Lower leg skin (tissue), 3 donors: ENCODE data around the gene DCAF11.

Experiments
- CTCF ChIP-seq, 3 donors: fragments of 450-650 bp; IDR thresholded peaks; one replicate each; pipeline ENCODE4 v1.5.1; 2016; ENCODE audit warnings: antibody characterized with exemption in 3 of 3, mild to moderate bottlenecking in 3 of 3, moderate library complexity in 2 of 3
- POLR2A ChIP-seq, 2 donors: fragments of 450-650 bp; IDR thresholded peaks; one replicate each; pipeline ENCODE4 v1.6.1; 2016 to 2017; ENCODE audit warnings: antibody characterized with exemption in 2 of 2, mild to moderate bottlenecking in 1 of 2, moderate library complexity in 1 of 2

- TF ChIP-seq CTCF (IDR thresholded peaks at IDR 0.05) (no peak), POLR2A (IDR thresholded peaks at IDR 0.05) (no peak)
Observed at GRCh38 chr14:24157331-24157730, 42.8 kb downstream of the DCAF11 start.
